Colon (tissue), 2 donors: Measurements from ENCODE around the gene ATP5MK.
A peak's percentile ranks its signal among the peaks of the same experiment; 100 is the strongest.
"Not testable (repeated sequence)": the region's sequence is repeated elsewhere in the genome, so short reads cannot be mapped to it uniquely, and the experiment has no call there.

Experiments
- FAIRE-seq: peaks from 2 replicates; lab custom pipeline; 2012; peaks lifted over from hg19 to GRCh38; lab: Jason Lieb, UNC
- donor health status: control.
- donor health status: control.

Gene ATP5MK

DNA sequence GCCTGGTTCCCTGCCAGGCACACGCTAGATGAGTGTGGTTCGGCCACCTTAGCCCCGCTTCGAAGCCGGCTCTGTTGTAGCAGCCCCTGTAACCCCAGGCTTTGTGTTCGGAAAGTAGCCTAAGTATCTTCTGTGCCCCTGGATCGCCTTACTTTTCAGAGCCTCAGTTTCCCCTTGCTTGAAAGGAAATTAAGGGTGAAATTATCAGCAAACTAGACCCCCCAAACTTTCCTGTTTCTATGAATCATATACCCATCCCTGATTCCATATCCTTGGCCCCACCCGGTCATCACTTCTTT, 463 bp upstream of the ATP5MK start:
- FAIRE-seq: no peak

DNA sequence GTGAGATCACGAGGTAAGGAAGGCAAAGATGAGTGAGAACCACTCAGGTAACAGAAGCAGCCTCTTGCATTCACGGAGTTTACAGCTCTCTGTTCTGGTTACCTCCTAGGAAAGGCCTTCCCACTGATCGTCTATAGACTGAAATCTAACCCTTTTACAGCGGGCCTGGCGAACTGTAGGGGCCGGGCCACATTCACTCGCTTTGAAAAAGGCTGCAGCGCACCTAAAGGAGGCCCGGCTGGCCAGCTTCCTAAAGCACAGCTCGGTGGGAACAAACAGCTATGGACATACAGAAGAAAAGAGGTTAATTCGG, 565 bp downstream of the ATP5MK start:
- no peak for FAIRE-seq

DNA sequence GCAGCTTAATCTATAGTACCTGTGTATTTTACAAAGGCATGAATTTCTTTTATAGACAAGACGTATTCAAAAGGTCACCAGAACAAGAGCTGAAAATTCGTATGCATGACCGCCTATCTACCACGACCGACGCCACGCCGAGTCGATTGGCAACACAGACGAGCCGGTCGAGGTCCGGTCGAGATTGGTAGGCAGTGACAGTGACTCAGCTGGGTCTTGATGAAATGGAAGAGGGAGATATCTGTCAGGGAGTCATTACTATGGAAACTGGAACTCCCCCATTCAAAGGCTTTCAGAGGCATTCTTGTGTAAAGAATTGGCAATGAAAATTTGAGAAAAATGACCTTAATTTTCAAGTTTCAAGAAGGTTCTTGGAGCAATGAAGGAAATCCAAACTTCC, 2.1 kb downstream of the ATP5MK start:
- no peak for FAIRE-seq

DNA sequence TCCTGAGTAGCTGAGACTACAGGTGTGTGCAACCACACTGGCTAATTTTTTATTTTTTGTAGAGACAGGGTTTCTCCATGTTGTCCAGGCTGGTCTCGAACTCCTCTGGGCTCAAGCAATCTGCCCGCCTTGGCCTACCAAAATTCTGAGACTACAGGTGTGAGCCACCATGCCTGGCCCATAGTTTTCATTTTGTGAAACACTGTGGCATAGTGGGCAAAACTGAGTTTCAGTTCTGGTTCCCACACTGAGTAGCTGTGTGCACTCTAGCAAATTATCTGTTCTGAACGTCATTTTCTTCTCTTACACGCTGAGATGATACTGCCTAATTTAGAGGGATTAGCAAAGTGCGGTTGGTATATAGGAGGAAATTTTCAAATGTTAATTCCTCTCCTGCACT, 13.5 kb downstream of the ATP5MK start:
- FAIRE-seq: no peak

DNA sequence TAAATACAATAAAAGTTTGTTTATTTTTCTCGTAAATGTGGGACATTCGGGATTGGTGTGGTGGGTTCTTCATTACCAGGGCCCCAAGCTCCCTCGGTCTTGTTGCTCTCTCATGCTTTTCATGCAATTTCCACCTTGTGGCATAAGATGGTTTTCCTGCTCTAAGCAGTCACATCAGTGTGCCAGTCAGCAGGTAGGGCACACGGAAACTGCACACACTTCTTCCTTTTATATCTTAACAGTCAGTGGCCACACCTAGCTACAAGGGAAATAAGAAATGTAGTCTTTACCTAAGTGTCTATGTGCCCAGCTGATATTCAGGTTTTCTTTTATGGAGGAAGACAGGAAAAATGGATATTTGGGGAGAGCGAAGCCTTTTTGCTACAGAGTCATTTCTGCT, 22.0 kb downstream of the ATP5MK start:
- peak; percentile 62 for FAIRE-seq

- no peak for FAIRE-seq
Measured at GRCh38 chr10:103373544-103373943, 22.7 kb downstream of the ATP5MK start.

GRCh38 chr10:103367782-103368518, 28.3 kb downstream of the ATP5MK start, which contains the start of gene TAF5:
TSS of gene TAF5 (plus strand) at chr10:103367976. CDS start at chr10:103367990, 14 bp downstream.
- FAIRE-seq: peak; percentile 73

GRCh38 chr10:103367379-103367781, 28.9 kb downstream of the ATP5MK start:
- no peak for FAIRE-seq

GRCh38 chr10:103360791-103361190, 35.5 kb downstream of the ATP5MK start:
- FAIRE-seq: not testable (repeated sequence)

DNA sequence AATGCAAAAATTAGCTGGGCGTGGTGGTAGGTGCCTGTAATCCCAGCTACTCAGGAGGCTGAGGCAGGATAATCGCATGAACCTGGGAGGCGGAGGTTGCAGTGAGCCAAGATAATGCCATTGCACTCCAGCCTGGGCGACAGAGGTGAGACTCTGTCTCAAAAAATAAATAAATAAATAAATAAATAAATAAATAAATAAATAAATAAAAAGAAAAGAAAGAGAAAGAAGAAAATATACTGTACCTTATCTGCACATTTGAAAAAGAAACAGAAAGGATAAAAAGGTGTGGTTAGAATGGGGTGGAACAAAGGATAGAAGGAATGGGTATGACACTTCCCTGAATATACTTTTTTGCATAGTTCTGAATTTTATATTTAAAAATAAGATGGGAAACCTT, 36.8 kb downstream of the ATP5MK start:
- FAIRE-seq: not testable (repeated sequence)

- no peak for FAIRE-seq
Measured at GRCh38 chr10:103355906-103356599, 40.2 kb downstream of the ATP5MK start.

- FAIRE-seq: not testable (repeated sequence)
Measured at GRCh38 chr10:103354567-103354966, 41.7 kb downstream of the ATP5MK start.

GRCh38 chr10:103353281-103353680, 43.0 kb downstream of the ATP5MK start:
- FAIRE-seq: no peak

DNA sequence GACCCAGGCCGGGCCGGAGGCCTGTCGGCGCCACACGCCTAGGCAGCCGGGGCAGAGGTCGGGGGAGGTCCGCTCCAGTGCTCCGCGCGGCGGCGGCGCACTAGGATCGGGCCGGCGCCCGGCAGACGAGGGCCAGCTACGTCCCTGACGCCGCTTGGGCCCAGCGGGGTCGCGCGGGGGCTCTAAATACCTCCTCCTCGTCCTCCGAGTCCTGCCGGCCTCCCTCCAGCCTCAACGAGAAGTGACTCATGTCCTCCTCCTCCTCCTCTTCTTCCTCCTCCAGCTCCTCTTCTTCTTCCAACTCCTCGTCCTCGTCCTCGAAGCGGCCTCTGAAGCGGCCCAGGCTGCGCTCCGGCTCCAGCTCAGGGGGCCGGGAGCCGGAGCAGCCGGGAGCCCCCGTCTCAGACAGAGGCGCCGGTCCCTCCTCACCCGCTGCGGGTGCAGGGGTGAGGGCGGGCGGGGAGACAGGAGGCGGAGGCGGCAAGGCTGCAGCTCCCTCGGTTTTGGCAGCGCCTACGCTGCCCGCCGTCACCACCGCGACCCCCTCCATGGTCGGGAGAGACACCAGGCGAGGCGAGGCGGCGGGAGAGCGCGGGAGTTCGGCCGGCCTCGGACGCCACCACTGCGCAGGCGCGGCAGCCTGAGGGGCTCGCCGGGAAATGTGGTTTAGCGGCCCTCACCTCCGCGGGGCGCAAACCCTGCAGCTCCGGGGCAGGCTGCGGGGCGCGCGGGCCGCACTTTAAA, 45.6 kb downstream of the ATP5MK start, which contains the start of gene PCGF6:
PCGF6 (minus strand) TSS at position 624 of the 744 bp plus-strand sequence; CDS start at position 550, 74 bp downstream.
- FAIRE-seq: no peak

- no peak for FAIRE-seq
Measured at GRCh38 chr10:103350175-103350516, 46.1 kb downstream of the ATP5MK start.
